ENCODE results near the gene POC5.

Gene POC5, protein sequence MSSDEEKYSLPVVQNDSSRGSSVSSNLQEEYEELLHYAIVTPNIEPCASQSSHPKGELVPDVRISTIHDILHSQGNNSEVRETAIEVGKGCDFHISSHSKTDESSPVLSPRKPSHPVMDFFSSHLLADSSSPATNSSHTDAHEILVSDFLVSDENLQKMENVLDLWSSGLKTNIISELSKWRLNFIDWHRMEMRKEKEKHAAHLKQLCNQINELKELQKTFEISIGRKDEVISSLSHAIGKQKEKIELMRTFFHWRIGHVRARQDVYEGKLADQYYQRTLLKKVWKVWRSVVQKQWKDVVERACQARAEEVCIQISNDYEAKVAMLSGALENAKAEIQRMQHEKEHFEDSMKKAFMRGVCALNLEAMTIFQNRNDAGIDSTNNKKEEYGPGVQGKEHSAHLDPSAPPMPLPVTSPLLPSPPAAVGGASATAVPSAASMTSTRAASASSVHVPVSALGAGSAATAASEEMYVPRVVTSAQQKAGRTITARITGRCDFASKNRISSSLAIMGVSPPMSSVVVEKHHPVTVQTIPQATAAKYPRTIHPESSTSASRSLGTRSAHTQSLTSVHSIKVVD

DNA sequence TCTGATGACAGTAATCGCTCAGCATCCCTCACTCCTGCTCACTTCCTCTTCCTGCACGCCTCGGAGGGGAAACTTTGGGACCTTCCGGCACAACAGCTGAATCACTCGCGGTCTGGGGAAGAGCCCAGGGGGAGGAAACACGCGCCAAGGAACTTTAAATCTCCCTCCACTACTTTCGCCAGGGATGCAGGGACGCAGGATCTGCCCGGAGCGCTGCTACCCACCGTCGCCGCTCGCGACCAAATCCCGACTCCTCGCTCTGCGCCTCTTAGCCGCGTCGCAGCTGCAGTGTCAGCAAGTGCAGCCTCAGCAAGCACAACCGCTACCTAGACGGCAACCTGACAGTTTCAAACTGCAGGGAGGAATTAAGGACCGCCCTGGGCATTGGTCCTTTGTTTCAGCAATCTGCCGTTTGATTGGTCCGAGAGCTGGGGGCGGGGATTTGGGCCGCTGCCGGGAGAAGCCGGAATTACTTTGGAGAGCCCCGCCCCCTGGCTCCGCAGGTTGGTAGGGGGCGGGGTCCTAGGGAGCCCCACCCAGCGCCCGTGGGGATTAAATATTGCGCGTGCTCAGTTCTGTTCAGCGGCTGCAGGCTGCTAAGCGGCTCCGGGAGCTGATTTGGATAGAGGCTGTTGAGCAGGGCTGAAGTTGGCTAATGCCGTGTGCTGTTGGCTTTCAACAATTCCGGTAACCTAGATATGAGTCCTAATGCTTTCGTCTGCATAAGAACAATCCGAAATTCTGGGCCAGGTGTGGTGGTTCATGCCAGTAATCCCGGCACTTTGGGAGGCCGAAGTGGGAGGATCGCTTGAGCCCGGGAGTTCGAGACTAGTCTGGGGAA is at the start of gene POC5:
POC5 (minus strand) TSS at position 356 of the 841 bp plus-strand sequence. CDS start 4,500 bp downstream, outside the sequence.
- TF ChIP-seq, protein P1, sequence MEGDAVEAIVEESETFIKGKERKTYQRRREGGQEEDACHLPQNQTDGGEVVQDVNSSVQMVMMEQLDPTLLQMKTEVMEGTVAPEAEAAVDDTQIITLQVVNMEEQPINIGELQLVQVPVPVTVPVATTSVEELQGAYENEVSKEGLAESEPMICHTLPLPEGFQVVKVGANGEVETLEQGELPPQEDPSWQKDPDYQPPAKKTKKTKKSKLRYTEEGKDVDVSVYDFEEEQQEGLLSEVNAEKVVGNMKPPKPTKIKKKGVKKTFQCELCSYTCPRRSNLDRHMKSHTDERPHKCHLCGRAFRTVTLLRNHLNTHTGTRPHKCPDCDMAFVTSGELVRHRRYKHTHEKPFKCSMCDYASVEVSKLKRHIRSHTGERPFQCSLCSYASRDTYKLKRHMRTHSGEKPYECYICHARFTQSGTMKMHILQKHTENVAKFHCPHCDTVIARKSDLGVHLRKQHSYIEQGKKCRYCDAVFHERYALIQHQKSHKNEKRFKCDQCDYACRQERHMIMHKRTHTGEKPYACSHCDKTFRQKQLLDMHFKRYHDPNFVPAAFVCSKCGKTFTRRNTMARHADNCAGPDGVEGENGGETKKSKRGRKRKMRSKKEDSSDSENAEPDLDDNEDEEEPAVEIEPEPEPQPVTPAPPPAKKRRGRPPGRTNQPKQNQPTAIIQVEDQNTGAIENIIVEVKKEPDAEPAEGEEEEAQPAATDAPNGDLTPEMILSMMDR (IDR thresholded peaks at IDR 0.05; ENCODE audit: low read length): no peak
- no peak for TF ChIP-seq EZH2 (IDR thresholded peaks at IDR 0.05; ENCODE audit: borderline replicate concordance, low read length)
- H3K9me2 ChIP-seq (ENCODE audit: low read depth, low read length): no peaks in the 10 kb centered on the region
- H3K9me3 ChIP-seq (ENCODE audit: low read length): no peaks in the 10 kb centered on the region
- H3K79me2 ChIP-seq (ENCODE audit: insufficient read depth, low read length): peaks cover 30% of the 10 kb centered on the region
- H3K4me2 ChIP-seq (ENCODE audit: low read length): peak within 1 kb of the TSS; percentile 77
- H4K20me1 ChIP-seq (ENCODE audit: insufficient read depth, low read length): no peaks in the 10 kb centered on the region
- H3K4me3 ChIP-seq (ENCODE audit: low read depth, low read length, poor library complexity, severe bottlenecking): peak within 1 kb of the TSS; percentile 88
- peak within 1 kb of the TSS; percentile 98 for H2AFZ ChIP-seq (ENCODE audit: low read length)
- peaks cover 18% of the 10 kb centered on the region for H3K4me1 ChIP-seq (ENCODE audit: insufficient read depth, low read length, severe bottlenecking)
- peak within 1 kb of the TSS; percentile 91 for H3K27ac ChIP-seq (ENCODE audit: low read depth, low read length, poor library complexity, severe bottlenecking)
- peaks cover 23% of the 10 kb centered on the region; the same call in 1 of the 2 replicates for H3K36me3 ChIP-seq (ENCODE audit: insufficient read depth, low read length)
- peak within 1 kb of the TSS; percentile 87 for H3K9ac ChIP-seq (ENCODE audit: low read length)
- H3K27me3 ChIP-seq (ENCODE audit: insufficient read depth, low read length): no peaks in the 10 kb centered on the region
- H3F3A ChIP-seq (ENCODE audit: insufficient read depth, low read length): no peaks in the 10 kb centered on the region

DNA sequence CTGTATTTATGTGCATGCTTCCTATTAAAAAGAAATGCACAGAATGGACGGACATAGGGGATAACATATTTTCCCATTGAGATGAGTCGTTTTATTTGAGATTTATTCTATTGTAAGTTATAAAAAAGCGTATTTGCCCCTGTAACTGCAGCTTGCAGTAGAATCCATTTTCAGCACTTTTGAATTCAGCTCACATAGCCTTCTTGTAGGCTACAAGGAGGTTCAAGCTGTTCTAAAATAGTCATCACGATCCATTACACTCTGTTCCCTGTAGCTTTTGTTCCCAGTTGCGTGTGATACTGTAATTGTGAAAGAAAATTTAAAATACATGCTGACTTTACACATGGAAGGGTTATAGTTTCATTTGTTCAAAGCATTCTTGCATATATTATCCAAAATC is 40.9 kb upstream of the POC5 start:
- TF ChIP-seq, protein P1 (IDR thresholded peaks at IDR 0.05; ENCODE audit: low read length): no peak
- no peak for TF ChIP-seq EZH2 (IDR thresholded peaks at IDR 0.05; ENCODE audit: borderline replicate concordance, low read length)
- no peaks in the 10 kb centered on the region for H3F3A ChIP-seq (ENCODE audit: insufficient read depth, low read length)
- no peak overlapping the region for H3K4me2 ChIP-seq (ENCODE audit: low read length)
- H2AFZ ChIP-seq (ENCODE audit: low read length): no peak overlapping the region
- 0 out of 2 replicates have a peak, but pooled peaks cover 3% of the 10 kb centered on the region for H3K9me2 ChIP-seq (ENCODE audit: low read depth, low read length)
- H3K4me1 ChIP-seq (ENCODE audit: insufficient read depth, low read length, severe bottlenecking): no peaks in the 10 kb centered on the region
- no peaks in the 10 kb centered on the region for H3K9me3 ChIP-seq (ENCODE audit: low read length)
- no peaks in the 10 kb centered on the region for H3K27me3 ChIP-seq (ENCODE audit: insufficient read depth, low read length)
- no peaks in the 10 kb centered on the region for H3K36me3 ChIP-seq (ENCODE audit: insufficient read depth, low read length)
- no peak overlapping the region for H3K4me3 ChIP-seq (ENCODE audit: low read depth, low read length, poor library complexity, severe bottlenecking)
- H4K20me1 ChIP-seq (ENCODE audit: insufficient read depth, low read length): no peaks in the 10 kb centered on the region
- no peak overlapping the region for H3K27ac ChIP-seq (ENCODE audit: low read depth, low read length, poor library complexity, severe bottlenecking)
- H3K9ac ChIP-seq (ENCODE audit: low read length): no peak overlapping the region
- no peaks in the 10 kb centered on the region for H3K79me2 ChIP-seq (ENCODE audit: insufficient read depth, low read length)

DNA sequence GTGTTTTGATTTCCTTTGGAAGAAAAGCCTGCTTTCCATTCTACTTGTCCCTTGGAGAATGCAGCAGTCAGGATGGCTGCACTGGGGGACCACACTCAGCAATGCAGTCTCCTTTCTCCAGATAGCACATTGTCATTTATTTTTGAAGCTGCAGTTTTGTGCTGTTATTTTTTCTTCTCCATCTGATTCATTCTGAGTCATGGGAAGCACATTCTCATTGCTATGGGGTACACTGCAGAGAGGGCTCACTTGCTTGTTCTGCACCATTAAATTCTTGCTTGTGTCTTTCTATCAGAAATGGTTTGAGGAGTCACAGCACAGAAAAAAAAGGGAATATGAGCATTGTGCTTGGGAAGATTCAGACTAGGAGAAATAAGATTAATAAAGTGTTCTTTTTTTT is 39.7 kb upstream of the POC5 start:
- H3K9ac ChIP-seq (ENCODE audit: low read length): no peak overlapping the region
- H2AFZ ChIP-seq (ENCODE audit: low read length): no peak overlapping the region
- TF ChIP-seq EZH2 (IDR thresholded peaks at IDR 0.05; ENCODE audit: borderline replicate concordance, low read length): no peak
- TF ChIP-seq, protein P1 (IDR thresholded peaks at IDR 0.05; ENCODE audit: low read length): no peak
- H3K9me3 ChIP-seq (ENCODE audit: low read length): no peaks in the 10 kb centered on the region
- 0 out of 2 replicates have a peak, but pooled peaks cover 3% of the 10 kb centered on the region for H3K9me2 ChIP-seq (ENCODE audit: low read depth, low read length)
- no peaks in the 10 kb centered on the region for H3K4me1 ChIP-seq (ENCODE audit: insufficient read depth, low read length, severe bottlenecking)
- H3K27ac ChIP-seq (ENCODE audit: low read depth, low read length, poor library complexity, severe bottlenecking): no peak overlapping the region
- no peaks in the 10 kb centered on the region for H4K20me1 ChIP-seq (ENCODE audit: insufficient read depth, low read length)
- no peaks in the 10 kb centered on the region for H3K79me2 ChIP-seq (ENCODE audit: insufficient read depth, low read length)
- H3K27me3 ChIP-seq (ENCODE audit: insufficient read depth, low read length): no peaks in the 10 kb centered on the region
- H3K4me3 ChIP-seq (ENCODE audit: low read depth, low read length, poor library complexity, severe bottlenecking): no peak overlapping the region
- no peak overlapping the region for H3K4me2 ChIP-seq (ENCODE audit: low read length)
- H3K36me3 ChIP-seq (ENCODE audit: insufficient read depth, low read length): no peaks in the 10 kb centered on the region
- H3F3A ChIP-seq (ENCODE audit: insufficient read depth, low read length): no peaks in the 10 kb centered on the region

All from OCI-LY1 (cell line).